Measurements from ENCODE around the gene SLC2A9. TPM values are rescaled to one million over a fixed set of nuclear protein-coding genes. Genes with fewer than 3 reads are reported as not detected.
"Not testable (repeated sequence)": the region's sequence is repeated elsewhere in the genome, so short reads cannot be mapped to it uniquely, and the experiment has no call there.

SLC2A9 gene
- polyA plus RNA-seq, 1 donor from 2014 or later, result not detected

GRCh38 chr4:9804918-9805317 is 216.4 kb downstream of the SLC2A9 start:
- H3K27ac ChIP-seq (ENCODE audit: low read length), result no peak overlapping the region
- no peaks in the 10 kb centered on the region for H3K36me3 ChIP-seq (ENCODE audit: insufficient read depth, low read length)
- no peaks in the 10 kb centered on the region for H3K27me3 ChIP-seq (ENCODE audit: insufficient read depth, low read depth, low read length)
- H3K79me2 ChIP-seq (replicated peaks; ENCODE audit: insufficient read depth, low read length), result no peaks in the 10 kb centered on the region
- no peak overlapping the region for H2AFZ ChIP-seq (ENCODE audit: low read depth, low read length)
- no peaks in the 10 kb centered on the region for H4K20me1 ChIP-seq (ENCODE audit: insufficient read depth)
- H3K4me3 ChIP-seq (ENCODE audit: low read length), result no peak overlapping the region
- no peaks in the 10 kb centered on the region for H3K9me3 ChIP-seq (ENCODE audit: low read length)
- no peak overlapping the region for H3K4me2 ChIP-seq (ENCODE audit: low read length)
- no peaks in the 10 kb centered on the region for H3K9me2 ChIP-seq (ENCODE audit: insufficient read depth, low read length)
- H3K9ac ChIP-seq (ENCODE audit: low read length), result no peak overlapping the region
- no peaks in the 10 kb centered on the region for H3F3A ChIP-seq (ENCODE audit: insufficient read depth, low read length, poor library complexity, severe bottlenecking)
- TF ChIP-seq SMC3 (conservative IDR thresholded peaks at IDR 0.05; ENCODE audit: poor library complexity) (no peak), TAF1 (IDR thresholded peaks at IDR 0.05; ENCODE audit: low read depth) (no peak), RAD21 (conservative IDR thresholded peaks at IDR 0.05) (no peak), CTCF (IDR thresholded peaks at IDR 0.05; ENCODE audit: poor library complexity, severe bottlenecking) (no peak), POLR2AphosphoS5 (IDR thresholded peaks at IDR 0.05) (no peak), REST (IDR thresholded peaks at IDR 0.05; ENCODE audit: borderline replicate concordance) (no peak), EP300 (conservative IDR thresholded peaks at IDR 0.05; ENCODE audit: poor library complexity, severe bottlenecking) (no peak), EZH2 (IDR thresholded peaks at IDR 0.05; ENCODE audit: borderline replicate concordance, insufficient read depth, low read length, poor library complexity, severe bottlenecking) (no peak), MXI1 (conservative IDR thresholded peaks at IDR 0.05; ENCODE audit: poor library complexity, severe bottlenecking) (no peak)

GRCh38 chr4:9800848-9801247 is 220.4 kb downstream of the SLC2A9 start:
- H3K9me3 ChIP-seq (ENCODE audit: low read length), result no peaks in the 10 kb centered on the region
- no peaks in the 10 kb centered on the region for H3K36me3 ChIP-seq (ENCODE audit: insufficient read depth, low read length)
- H2AFZ ChIP-seq (ENCODE audit: low read depth, low read length), result no peak overlapping the region
- no peak overlapping the region for H3K9ac ChIP-seq (ENCODE audit: low read length)
- H3K79me2 ChIP-seq (replicated peaks; ENCODE audit: insufficient read depth, low read length), result no peaks in the 10 kb centered on the region
- H3F3A ChIP-seq (ENCODE audit: insufficient read depth, low read length, poor library complexity, severe bottlenecking), result no peaks in the 10 kb centered on the region
- TF ChIP-seq EP300 (conservative IDR thresholded peaks at IDR 0.05; ENCODE audit: poor library complexity, severe bottlenecking) (no peak), SMC3 (conservative IDR thresholded peaks at IDR 0.05; ENCODE audit: poor library complexity) (no peak), MXI1 (conservative IDR thresholded peaks at IDR 0.05; ENCODE audit: poor library complexity, severe bottlenecking) (no peak), CTCF (IDR thresholded peaks at IDR 0.05; ENCODE audit: poor library complexity, severe bottlenecking) (no peak), EZH2 (IDR thresholded peaks at IDR 0.05; ENCODE audit: borderline replicate concordance, insufficient read depth, low read length, poor library complexity, severe bottlenecking) (no peak), TAF1 (IDR thresholded peaks at IDR 0.05; ENCODE audit: low read depth) (no peak), POLR2AphosphoS5 (IDR thresholded peaks at IDR 0.05) (no peak), RAD21 (conservative IDR thresholded peaks at IDR 0.05) (no peak), REST (IDR thresholded peaks at IDR 0.05; ENCODE audit: borderline replicate concordance) (no peak)
- H3K4me3 ChIP-seq (ENCODE audit: low read length), result no peak overlapping the region
- H3K27ac ChIP-seq (ENCODE audit: low read length), result no peak overlapping the region
- H4K20me1 ChIP-seq (ENCODE audit: insufficient read depth), result no peaks in the 10 kb centered on the region
- H3K27me3 ChIP-seq (ENCODE audit: insufficient read depth, low read depth, low read length), result no peaks in the 10 kb centered on the region
- no peaks in the 10 kb centered on the region for H3K9me2 ChIP-seq (ENCODE audit: insufficient read depth, low read length)
- no peak overlapping the region for H3K4me2 ChIP-seq (ENCODE audit: low read length)

- H3K9me2 ChIP-seq (ENCODE audit: insufficient read depth, low read length); H2AFZ ChIP-seq (ENCODE audit: low read depth, low read length); H3F3A ChIP-seq (ENCODE audit: insufficient read depth, low read length, poor library complexity, severe bottlenecking); H3K4me2 ChIP-seq (ENCODE audit: low read length); H3K9ac ChIP-seq (ENCODE audit: low read length); H3K27me3 ChIP-seq (ENCODE audit: insufficient read depth, low read depth, low read length); H3K36me3 ChIP-seq (ENCODE audit: insufficient read depth, low read length); H3K27ac ChIP-seq (ENCODE audit: low read length); H3K79me2 ChIP-seq (replicated peaks; ENCODE audit: insufficient read depth, low read length); H3K4me3 ChIP-seq (ENCODE audit: low read length); H3K9me3 ChIP-seq (ENCODE audit: low read length); H4K20me1 ChIP-seq (ENCODE audit: insufficient read depth): not testable (repeated sequence)
Measured at GRCh38 chr4:9796641-9797040, 224.7 kb downstream of the SLC2A9 start.
